GM12875 (cell line): ENCODE results near the gene MMS22L.

ENCODE experiments used
- H3K4me3 ChIP-seq: one replicate; pipeline ENCODE4 v1.5.1; 2011; ENCODE audit warnings: low read depth, low read length, control low read depth
- TF ChIP-seq, protein P1 (sequence below): IDR thresholded peaks from 2 replicates; pipeline ENCODE4 v1.5.1; 2011; ENCODE audit warnings: low read depth, mild to moderate bottlenecking, control low read depth, inconsistent platforms, low read length, moderate library complexity, borderline replicate concordance; ENCODE audit not compliant: insufficient read depth

Gene MMS22L

GRCh38 chr6:97291896-97292295 lies 8.9 kb upstream of the MMS22L start:
- TF ChIP-seq, protein P1, sequence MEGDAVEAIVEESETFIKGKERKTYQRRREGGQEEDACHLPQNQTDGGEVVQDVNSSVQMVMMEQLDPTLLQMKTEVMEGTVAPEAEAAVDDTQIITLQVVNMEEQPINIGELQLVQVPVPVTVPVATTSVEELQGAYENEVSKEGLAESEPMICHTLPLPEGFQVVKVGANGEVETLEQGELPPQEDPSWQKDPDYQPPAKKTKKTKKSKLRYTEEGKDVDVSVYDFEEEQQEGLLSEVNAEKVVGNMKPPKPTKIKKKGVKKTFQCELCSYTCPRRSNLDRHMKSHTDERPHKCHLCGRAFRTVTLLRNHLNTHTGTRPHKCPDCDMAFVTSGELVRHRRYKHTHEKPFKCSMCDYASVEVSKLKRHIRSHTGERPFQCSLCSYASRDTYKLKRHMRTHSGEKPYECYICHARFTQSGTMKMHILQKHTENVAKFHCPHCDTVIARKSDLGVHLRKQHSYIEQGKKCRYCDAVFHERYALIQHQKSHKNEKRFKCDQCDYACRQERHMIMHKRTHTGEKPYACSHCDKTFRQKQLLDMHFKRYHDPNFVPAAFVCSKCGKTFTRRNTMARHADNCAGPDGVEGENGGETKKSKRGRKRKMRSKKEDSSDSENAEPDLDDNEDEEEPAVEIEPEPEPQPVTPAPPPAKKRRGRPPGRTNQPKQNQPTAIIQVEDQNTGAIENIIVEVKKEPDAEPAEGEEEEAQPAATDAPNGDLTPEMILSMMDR, result no peak
- H3K4me3 ChIP-seq, result no peak overlapping the region

GRCh38 chr6:97289332-97289731 lies 6.3 kb upstream of the MMS22L start:
- TF ChIP-seq, protein P1, result no peak
- H3K4me3 ChIP-seq, result no peak overlapping the region

GRCh38 chr6:97288188-97288587 lies 5.2 kb upstream of the MMS22L start:
- no peak overlapping the region for H3K4me3 ChIP-seq
- TF ChIP-seq, protein P1, result no peak

GRCh38 chr6:97282238-97282725 lies 734 bp downstream of the MMS22L start:
- peak overlapping the region; percentile 78 for H3K4me3 ChIP-seq
- TF ChIP-seq, protein P1, result no peak

GRCh38 chr6:97280766-97281165 lies 2.2 kb downstream of the MMS22L start:
- no peak overlapping the region for H3K4me3 ChIP-seq
- TF ChIP-seq, protein P1, result no peak

GRCh38 chr6:97275804-97276203 lies 7.2 kb downstream of the MMS22L start:
- TF ChIP-seq, protein P1, result no peak
- H3K4me3 ChIP-seq, result no peak overlapping the region

DNA sequence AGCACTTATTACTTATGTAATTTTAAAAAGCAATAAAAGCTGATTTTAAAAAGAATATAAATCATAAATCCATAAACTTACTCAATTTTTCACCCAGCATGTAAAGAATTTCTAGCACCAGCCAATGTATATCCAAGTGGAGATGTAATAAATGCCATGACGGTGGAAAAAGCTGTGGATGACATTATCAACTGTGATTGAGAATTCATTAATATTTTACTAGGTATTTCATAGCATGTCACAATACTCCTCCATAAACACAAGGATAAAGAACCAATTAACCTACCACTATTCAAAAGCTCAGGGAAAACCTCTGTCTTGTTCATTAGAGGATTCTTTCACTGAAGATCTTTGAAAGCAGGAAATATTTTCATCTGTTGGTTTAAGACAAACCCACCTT lies 13.2 kb downstream of the MMS22L start:
- TF ChIP-seq, protein P1, result no peak
- no peak overlapping the region for H3K4me3 ChIP-seq
